Caco-2 (cell line): ENCODE data around the gene AAGAB. TPM values are rescaled to one million over a fixed set of nuclear protein-coding genes. Genes with fewer than 3 reads are reported as not detected.
"Not testable (repeated sequence)": the region's sequence is repeated elsewhere in the genome, so short reads cannot be mapped to it uniquely, and the experiment has no call there.

ENCODE experiments used
- BruUV-seq: library from RNA; stranded (reverse); fragments of 400-500 nt; replicated peaks from 2 replicates; lab custom pipeline; 2021; lab: Mats Ljungman, UMichigan
- CTCF ChIA-PET: fragments of 300-600 bp; sonication (Branson Sonifier 250); formaldehyde crosslinking; loops from one replicate; lab custom pipeline; 2022; ENCODE audit warnings: antibody characterized with exemption; lab: Charles Lee
- POLR2A ChIA-PET: fragments of 300-600 bp; sonication (Branson Sonifier 250); formaldehyde crosslinking; loops from one replicate; lab custom pipeline; 2022; ENCODE audit warnings: antibody characterized with exemption; lab: Charles Lee
- DNase-seq, 2 experiments: peaks; one replicate each; pipeline versions ENCODE4 v3.0.0 to v3.0.0-alpha.2; 2020 to 2022
- H3K27me3 ChIP-seq: replicated peaks from 2 replicates; pipeline ENCODE4 v1.6.0; 2011; ENCODE audit warnings: low read length; ENCODE audit not compliant: control insufficient read depth, insufficient read depth
- H3K36me3 ChIP-seq: 2 replicates; pipeline ENCODE4 v1.5.1; 2011; ENCODE audit warnings: low read length; ENCODE audit not compliant: control insufficient read depth, insufficient read depth
- H3K4me1 ChIP-seq: fragments of 250-450 bp; sonication (Bioruptor Pico); 2 replicates; pipeline ENCODE4 v1.5.1; 2020; ENCODE audit warnings: mild to moderate bottlenecking
- H3K4me3 ChIP-seq: 2 replicates; pipeline ENCODE4 v1.5.1; 2011; ENCODE audit warnings: low read depth, mild to moderate bottlenecking, control low read depth, low read length
- H3K9me3 ChIP-seq: fragments of 250-450 bp; sonication (Bioruptor Pico); 2 replicates; pipeline ENCODE4 v1.5.1; 2020; ENCODE audit warnings: mild to moderate bottlenecking, moderate library complexity
- H3K27ac Mint-ChIP-seq: one replicate; pipeline ENCODE4 v1.8.0; 2022; ENCODE audit warnings: mixed read lengths; ENCODE audit not compliant: unreplicated experiment
- H3K27me3 Mint-ChIP-seq: one replicate; pipeline ENCODE4 v1.8.0; 2022; ENCODE audit warnings: mixed read lengths; ENCODE audit not compliant: insufficient read depth, unreplicated experiment
- H3K36me3 Mint-ChIP-seq: one replicate; pipeline ENCODE4 v1.8.0; 2022; ENCODE audit warnings: mild to moderate bottlenecking, mixed read lengths; ENCODE audit not compliant: insufficient read depth, unreplicated experiment
- H3K4me1 Mint-ChIP-seq: one replicate; pipeline ENCODE4 v1.8.0; 2022; ENCODE audit warnings: low read depth, mixed read lengths; ENCODE audit not compliant: unreplicated experiment
- H3K4me3 Mint-ChIP-seq: one replicate; pipeline ENCODE4 v1.8.0; 2022; ENCODE audit warnings: mild to moderate bottlenecking, moderate library complexity, mixed read lengths; ENCODE audit not compliant: unreplicated experiment
- H3K9me3 Mint-ChIP-seq: one replicate; pipeline ENCODE4 v1.8.0; 2022; ENCODE audit warnings: mixed read lengths; ENCODE audit not compliant: unreplicated experiment
- intact Hi-C: fragments of 100-400 bp; cut with micrococcal nuclease; formaldehyde crosslinking; loops from one replicate; pipeline ENCODE4 v1.10.0; 2022; ENCODE audit not compliant: unreplicated experiment
- total RNA-seq: library from RNA; stranded (reverse); gene quantifications from 2 replicates; pipeline ENCODE4 v1.2.3, GENCODE V29; 2022
- TF ChIP-seq, protein P1 (sequence below), 2 experiments: fragments of 200-600 bp in 1 of 2; IDR thresholded peaks; 1 replicate in 1 of 2; 2 replicates in 1 of 2; pipeline versions ENCODE4 v1.5.1 to v1.8.0; 2011 to 2022; ENCODE audit warnings: antibody characterized with exemption in 1 of 2, control low read depth in 1 of 2, inconsistent platforms in 1 of 2, low read depth in 1 of 2, low read length in 1 of 2, mild to moderate bottlenecking in 1 of 2, moderate library complexity in 1 of 2; ENCODE audit not compliant: insufficient read depth in 1 of 2, severe bottlenecking in 1 of 2, unreplicated experiment in 1 of 2

The AAGAB gene
- total RNA-seq, 1 experiment from 2014 or later, result 64.6 TPM

DNA sequence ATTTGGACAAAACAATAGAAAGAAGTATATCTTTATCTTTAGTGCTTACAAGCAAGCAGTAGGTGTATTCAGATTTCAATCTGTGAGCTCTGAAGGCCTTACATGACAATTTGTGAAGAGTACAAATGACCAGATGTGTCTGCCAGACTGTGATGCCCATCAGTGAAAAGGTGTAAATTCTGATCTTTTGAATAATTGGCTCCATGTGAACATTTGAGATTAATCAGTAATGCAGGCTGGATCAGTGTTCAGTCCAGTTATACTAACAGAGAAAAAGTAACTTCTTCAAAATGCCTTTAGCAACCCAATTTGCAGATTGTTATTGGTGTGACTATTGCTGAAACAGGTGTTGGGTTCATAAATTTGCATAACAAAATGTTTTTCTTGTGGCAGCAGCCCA lies 5.3 kb upstream of the AAGAB start:
- no peak overlapping the region for H3K4me3 Mint-ChIP-seq
- no peaks in the 10 kb centered on the region for H3K36me3 ChIP-seq
- ChIA-PET CTCF (no interaction called here), POLR2A (no interaction called here)
- no peak overlapping the region for H3K4me3 ChIP-seq
- no peaks in the 10 kb centered on the region for H3K27me3 ChIP-seq
- no TSS peak for BruUV-seq
- TF ChIP-seq, protein P1, sequence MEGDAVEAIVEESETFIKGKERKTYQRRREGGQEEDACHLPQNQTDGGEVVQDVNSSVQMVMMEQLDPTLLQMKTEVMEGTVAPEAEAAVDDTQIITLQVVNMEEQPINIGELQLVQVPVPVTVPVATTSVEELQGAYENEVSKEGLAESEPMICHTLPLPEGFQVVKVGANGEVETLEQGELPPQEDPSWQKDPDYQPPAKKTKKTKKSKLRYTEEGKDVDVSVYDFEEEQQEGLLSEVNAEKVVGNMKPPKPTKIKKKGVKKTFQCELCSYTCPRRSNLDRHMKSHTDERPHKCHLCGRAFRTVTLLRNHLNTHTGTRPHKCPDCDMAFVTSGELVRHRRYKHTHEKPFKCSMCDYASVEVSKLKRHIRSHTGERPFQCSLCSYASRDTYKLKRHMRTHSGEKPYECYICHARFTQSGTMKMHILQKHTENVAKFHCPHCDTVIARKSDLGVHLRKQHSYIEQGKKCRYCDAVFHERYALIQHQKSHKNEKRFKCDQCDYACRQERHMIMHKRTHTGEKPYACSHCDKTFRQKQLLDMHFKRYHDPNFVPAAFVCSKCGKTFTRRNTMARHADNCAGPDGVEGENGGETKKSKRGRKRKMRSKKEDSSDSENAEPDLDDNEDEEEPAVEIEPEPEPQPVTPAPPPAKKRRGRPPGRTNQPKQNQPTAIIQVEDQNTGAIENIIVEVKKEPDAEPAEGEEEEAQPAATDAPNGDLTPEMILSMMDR (IDR thresholded peaks at IDR 0.05; ENCODE audit: insufficient read depth in 1 of 2, low read depth in 1 of 2, low read length in 1 of 2, severe bottlenecking in 1 of 2, unreplicated experiment in 1 of 2), result no peak
- H3K4me1 ChIP-seq, result no peaks in the 10 kb centered on the region
- no peaks in the 10 kb centered on the region for H3K9me3 ChIP-seq
- intact Hi-C loops, result no loop called here
- no peak overlapping the region for H3K27ac Mint-ChIP-seq
- H3K36me3 Mint-ChIP-seq, result peaks cover 3% of the 10 kb centered on the region
- H3K27me3 Mint-ChIP-seq, result peaks cover 2% of the 10 kb centered on the region
- no peaks in the 10 kb centered on the region for H3K4me1 Mint-ChIP-seq
- H3K9me3 Mint-ChIP-seq, result no peaks in the 10 kb centered on the region
- DNase-seq, result no peak

DNA sequence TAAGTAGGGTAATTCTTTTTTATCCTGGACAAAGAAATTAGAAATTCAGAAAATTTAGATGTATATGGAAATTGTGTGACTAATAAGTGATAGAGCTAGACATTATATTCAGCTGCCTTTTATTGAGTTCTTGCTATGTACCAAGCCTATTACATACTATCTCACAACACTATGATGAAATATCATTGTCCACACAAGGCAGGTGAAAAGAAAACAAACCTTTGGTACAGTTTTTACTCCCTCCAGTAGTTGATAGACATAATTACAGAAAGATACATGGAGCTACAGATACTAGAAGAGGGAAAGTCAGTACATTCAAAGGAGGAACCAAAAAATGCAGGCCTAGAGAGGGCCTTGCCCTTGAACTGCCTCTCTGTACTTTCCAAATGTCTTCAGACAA lies 4.9 kb upstream of the AAGAB start:
- POLR2A ChIA-PET, result no interaction called here
- CTCF ChIA-PET, result no interaction called here
- H3K36me3 Mint-ChIP-seq, result peaks cover 7% of the 10 kb centered on the region
- no peaks in the 10 kb centered on the region for H3K27me3 ChIP-seq
- intact Hi-C loops, result no loop called here
- TF ChIP-seq, protein P1 (IDR thresholded peaks at IDR 0.05; ENCODE audit: insufficient read depth in 1 of 2, low read depth in 1 of 2, low read length in 1 of 2, severe bottlenecking in 1 of 2, unreplicated experiment in 1 of 2), result no peak
- H3K9me3 Mint-ChIP-seq, result no peaks in the 10 kb centered on the region
- no peaks in the 10 kb centered on the region for H3K27me3 Mint-ChIP-seq
- no peak overlapping the region for H3K4me3 ChIP-seq
- no peak overlapping the region for H3K27ac Mint-ChIP-seq
- no peaks in the 10 kb centered on the region for H3K36me3 ChIP-seq
- H3K9me3 ChIP-seq, result no peaks in the 10 kb centered on the region
- DNase-seq, result no peak
- no peaks in the 10 kb centered on the region for H3K4me1 Mint-ChIP-seq
- H3K4me1 ChIP-seq, result no peaks in the 10 kb centered on the region
- no TSS peak for BruUV-seq
- H3K4me3 Mint-ChIP-seq, result no peak overlapping the region

DNA sequence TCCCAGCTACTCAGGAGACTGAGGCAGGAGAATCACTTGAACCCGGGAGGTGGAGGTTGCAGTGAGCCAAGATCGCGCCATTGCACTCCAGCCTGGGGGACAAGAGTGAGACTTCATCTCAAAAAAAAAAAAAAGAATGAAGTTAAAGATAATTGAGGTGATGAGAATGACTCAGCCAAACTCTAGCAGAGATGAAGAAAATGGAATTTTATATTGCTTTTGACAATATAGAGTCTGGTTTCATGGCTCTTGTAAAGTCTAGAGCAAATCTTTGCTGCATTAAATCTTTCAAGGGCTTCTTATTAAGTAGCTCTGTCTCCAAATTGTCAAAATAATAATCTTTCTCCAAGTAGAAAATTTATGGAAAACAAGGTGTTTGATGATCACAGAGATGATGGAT lies 4.0 kb upstream of the AAGAB start:
- H3K27ac Mint-ChIP-seq, H3K9me3 Mint-ChIP-seq, H3K27me3 ChIP-seq, POLR2A ChIA-PET, intact Hi-C loops, H3K9me3 ChIP-seq, H3K4me3 ChIP-seq, DNase-seq, BruUV-seq, CTCF ChIA-PET, H3K4me1 ChIP-seq, H3K36me3 ChIP-seq, H3K4me3 Mint-ChIP-seq, H3K27me3 Mint-ChIP-seq, H3K4me1 Mint-ChIP-seq: not testable (repeated sequence)
- peaks cover 12% of the 10 kb centered on the region for H3K36me3 Mint-ChIP-seq

DNA sequence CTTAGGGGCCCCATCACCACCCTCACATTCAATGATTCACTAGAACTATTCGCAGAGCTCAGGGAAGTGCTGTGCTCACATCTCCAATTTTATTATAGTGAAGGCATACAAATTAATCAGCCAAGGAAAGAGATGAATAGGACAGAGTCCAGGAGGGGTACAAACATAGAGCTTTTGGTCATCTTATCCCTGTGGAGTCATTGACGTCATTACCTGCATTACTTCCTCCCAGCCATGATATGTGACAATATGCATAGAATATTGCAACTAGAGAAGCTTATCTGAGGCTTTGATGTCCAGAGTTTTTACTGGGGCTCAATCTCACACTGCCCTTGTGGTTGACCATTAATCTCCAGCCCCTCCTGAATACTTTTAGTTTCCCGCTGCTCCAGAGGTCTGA lies 1.6 kb upstream of the AAGAB start:
- Mint-ChIP-seq H3K4me3 (peak overlapping the region; percentile 98), H3K4me1 (peaks cover 6% of the 10 kb centered on the region), H3K36me3 (peaks cover 12% of the 10 kb centered on the region), H3K27ac (no peak overlapping the region), H3K27me3 (no peaks in the 10 kb centered on the region), H3K9me3 (no peaks in the 10 kb centered on the region)
- intact Hi-C loops, result no loop called here
- POLR2A ChIA-PET, result no interaction called here
- Histone ChIP-seq H3K36me3 (no peaks in the 10 kb centered on the region), H3K4me3 (no peak overlapping the region), H3K27me3 (no peaks in the 10 kb centered on the region), H3K4me1 (no peaks in the 10 kb centered on the region; the same call in 1 of the 2 replicates), H3K9me3 (no peaks in the 10 kb centered on the region)
- TF ChIP-seq, protein P1 (IDR thresholded peaks at IDR 0.05; ENCODE audit: insufficient read depth in 1 of 2, low read depth in 1 of 2, low read length in 1 of 2, severe bottlenecking in 1 of 2, unreplicated experiment in 1 of 2), result no peak
- no peak for DNase-seq
- BruUV-seq, result no TSS peak
- CTCF ChIA-PET, result no interaction called here
